Cardiac muscle cell (in vitro differentiated cells and primary cell): Measurements from ENCODE around the gene SSU72. TPM values are rescaled to one million over a fixed set of nuclear protein-coding genes. Genes with fewer than 3 reads are reported as not detected.

Experiments used
- DNase-seq, 2 donors: peaks; one replicate each; pipeline versions ENCODE4 v3.0.0 to v3.0.0-alpha.2; 2010 to 2017; ENCODE audit warnings: low read depth in 1 of 2, low spot score in 1 of 2
- H3K27ac ChIP-seq: fragments of 200-600 bp; sonication (generic); 2 replicates; pipeline ENCODE4 v1.5.1; 2016
- H3K27me3 ChIP-seq: fragments of 200-600 bp; sonication (generic); 2 replicates; pipeline ENCODE4 v1.6.0; 2016; ENCODE audit warnings: control low read depth
- H3K36me3 ChIP-seq: fragments of 200-600 bp; sonication (generic); 2 replicates; pipeline ENCODE4 v1.5.1; 2016; ENCODE audit warnings: control low read depth
- H3K4me1 ChIP-seq: fragments of 200-600 bp; sonication (generic); 2 replicates; pipeline ENCODE4 v1.8.1; 2017; ENCODE audit warnings: low read depth, mild to moderate bottlenecking, mixed run types
- H3K4me3 ChIP-seq: fragments of 200-600 bp; sonication (generic); 2 replicates; pipeline ENCODE4 v1.5.1; 2016; ENCODE audit warnings: mild to moderate bottlenecking
- H3K9me3 ChIP-seq: fragments of 200-600 bp; sonication (generic); 2 replicates; pipeline ENCODE4 v1.5.1; 2017; ENCODE audit warnings: low read depth, mild to moderate bottlenecking, control low read depth
- polyA plus RNA-seq: library from polyadenylated mRNA; unstranded; fragments of >200 nt; fragmentation: Nextera tagmentation; extraction: Ambion mirVana; gene quantifications from 2 replicates; pipeline ENCODE4 v1.2.1, GENCODE V29; 2016
- total RNA-seq: library from RNA; depleted of rRNA; stranded (reverse); fragments of >200 nt; gene quantifications from 2 replicates; pipeline ENCODE4 v1.2.3, GENCODE V29; 2016
- TF ChIP-seq, protein P1 (sequence below): IDR thresholded peaks from 2 replicates; pipeline ENCODE4 v1.5.1; 2012; ENCODE audit warnings: low read depth, mild to moderate bottlenecking, low read length

SSU72 gene
- total and polyA plus RNA-seq, 2 experiments from 2014 or later = 97.3 to 202 TPM

DNA sequence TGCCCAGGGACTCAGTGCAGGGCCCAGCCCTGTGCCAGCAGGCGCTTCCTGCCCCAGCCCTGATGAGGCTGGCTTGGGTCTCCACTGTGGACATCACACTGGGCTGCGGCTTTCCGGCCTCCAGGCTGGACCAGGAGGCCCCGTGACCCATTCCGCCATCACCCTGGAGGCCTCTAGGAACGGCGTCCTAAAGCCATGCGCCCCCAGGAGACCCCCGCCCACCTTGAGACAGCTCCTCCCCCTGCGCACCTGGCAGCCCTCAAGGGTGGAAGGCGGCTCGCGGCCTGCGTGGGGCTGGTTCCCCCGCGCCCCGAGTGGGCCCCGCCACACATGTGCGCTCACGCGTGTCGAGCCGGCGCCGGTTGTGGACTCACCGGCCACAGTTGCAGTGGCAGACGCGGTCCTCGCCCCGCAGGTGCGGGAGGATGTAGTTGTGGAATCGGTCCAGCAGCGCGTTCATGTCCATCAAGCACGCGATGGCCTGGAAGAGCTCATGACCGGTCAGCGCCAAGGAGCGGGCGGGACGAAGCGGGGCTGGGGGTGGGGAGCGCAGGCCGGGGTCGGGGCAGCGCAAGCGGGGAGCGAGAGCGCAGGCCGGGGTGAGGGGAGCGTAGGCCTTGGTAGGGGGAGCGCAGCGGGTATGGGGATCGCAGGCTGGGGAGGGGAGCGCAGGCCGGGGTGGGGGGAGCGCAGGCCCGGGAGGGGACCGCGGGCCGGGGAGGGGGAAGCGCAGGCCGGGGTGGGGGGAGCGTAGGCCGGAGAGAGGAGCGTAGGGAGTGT, 35.2 kb downstream of the SSU72 start:
- peak overlapping the region; percentile 34 for H3K27ac ChIP-seq

DNA sequence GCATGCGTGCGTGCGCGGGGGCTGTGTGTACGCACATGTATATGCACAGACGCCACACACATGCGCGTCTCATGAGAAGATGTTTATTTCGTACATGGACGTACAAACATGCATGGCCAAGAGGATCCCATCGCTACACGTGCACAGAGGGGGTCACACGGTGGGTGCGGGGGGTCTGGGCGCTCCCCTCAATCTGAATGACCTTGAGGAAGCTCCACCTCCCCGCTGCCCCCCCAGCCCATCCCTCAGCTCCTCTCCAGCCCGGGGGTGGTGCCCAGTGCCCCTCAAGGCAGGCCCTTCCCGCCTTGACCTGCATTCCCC, 35.7 kb downstream of the SSU72 start:
- Histone ChIP-seq H3K9me3 (no peaks in the 10 kb centered on the region), H3K27me3 (no peaks in the 10 kb centered on the region), H3K36me3 (peaks cover 6% of the 10 kb centered on the region), H3K4me1 (peaks cover 15% of the 10 kb centered on the region), H3K27ac (no peak overlapping the region), H3K4me3 (peak overlapping the region; percentile 76)
- DNase-seq = no peak
- TF ChIP-seq, protein P1, sequence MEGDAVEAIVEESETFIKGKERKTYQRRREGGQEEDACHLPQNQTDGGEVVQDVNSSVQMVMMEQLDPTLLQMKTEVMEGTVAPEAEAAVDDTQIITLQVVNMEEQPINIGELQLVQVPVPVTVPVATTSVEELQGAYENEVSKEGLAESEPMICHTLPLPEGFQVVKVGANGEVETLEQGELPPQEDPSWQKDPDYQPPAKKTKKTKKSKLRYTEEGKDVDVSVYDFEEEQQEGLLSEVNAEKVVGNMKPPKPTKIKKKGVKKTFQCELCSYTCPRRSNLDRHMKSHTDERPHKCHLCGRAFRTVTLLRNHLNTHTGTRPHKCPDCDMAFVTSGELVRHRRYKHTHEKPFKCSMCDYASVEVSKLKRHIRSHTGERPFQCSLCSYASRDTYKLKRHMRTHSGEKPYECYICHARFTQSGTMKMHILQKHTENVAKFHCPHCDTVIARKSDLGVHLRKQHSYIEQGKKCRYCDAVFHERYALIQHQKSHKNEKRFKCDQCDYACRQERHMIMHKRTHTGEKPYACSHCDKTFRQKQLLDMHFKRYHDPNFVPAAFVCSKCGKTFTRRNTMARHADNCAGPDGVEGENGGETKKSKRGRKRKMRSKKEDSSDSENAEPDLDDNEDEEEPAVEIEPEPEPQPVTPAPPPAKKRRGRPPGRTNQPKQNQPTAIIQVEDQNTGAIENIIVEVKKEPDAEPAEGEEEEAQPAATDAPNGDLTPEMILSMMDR = no peak

More for the DNA sequence above, 35.2 kb downstream of the SSU72 start:
- Histone ChIP-seq H3K27me3 (no peaks in the 10 kb centered on the region), H3K9me3 (no peaks in the 10 kb centered on the region), H3K4me1 (peaks cover 12% of the 10 kb centered on the region), H3K36me3 (peaks cover 6% of the 10 kb centered on the region), H3K4me3 (peak overlapping the region; percentile 76)
- TF ChIP-seq, protein P1 = no peak
- peak; percentile 56 to 79 for DNase-seq

DNA sequence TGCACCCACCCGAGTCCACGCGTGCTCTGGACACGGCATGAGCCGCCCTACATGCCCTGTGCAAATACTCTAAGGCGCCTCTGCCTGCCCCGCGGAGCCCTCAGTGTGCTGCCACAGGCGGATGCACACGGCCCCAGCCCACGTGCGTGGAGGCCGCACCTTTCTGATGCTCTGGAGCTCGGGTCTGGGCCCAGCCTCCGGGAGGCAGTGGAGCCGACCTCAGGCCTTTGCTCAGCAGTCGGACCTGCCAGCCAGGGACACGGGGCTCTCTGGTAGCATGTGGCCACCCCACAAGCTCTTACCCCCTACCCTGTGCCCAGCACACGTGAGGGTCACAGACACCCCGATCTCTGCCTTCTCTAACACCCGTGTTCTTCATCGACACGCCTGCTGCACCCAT, 36.3 kb downstream of the SSU72 start:
- no peak overlapping the region for H3K4me3 ChIP-seq
- no peak overlapping the region for H3K27ac ChIP-seq
- TF ChIP-seq, protein P1 = no peak
- no peak for DNase-seq
- H3K9me3 ChIP-seq = no peaks in the 10 kb centered on the region
- peaks cover 18% of the 10 kb centered on the region for H3K4me1 ChIP-seq
- H3K36me3 ChIP-seq = peaks cover 6% of the 10 kb centered on the region
- H3K27me3 ChIP-seq = no peaks in the 10 kb centered on the region

DNA sequence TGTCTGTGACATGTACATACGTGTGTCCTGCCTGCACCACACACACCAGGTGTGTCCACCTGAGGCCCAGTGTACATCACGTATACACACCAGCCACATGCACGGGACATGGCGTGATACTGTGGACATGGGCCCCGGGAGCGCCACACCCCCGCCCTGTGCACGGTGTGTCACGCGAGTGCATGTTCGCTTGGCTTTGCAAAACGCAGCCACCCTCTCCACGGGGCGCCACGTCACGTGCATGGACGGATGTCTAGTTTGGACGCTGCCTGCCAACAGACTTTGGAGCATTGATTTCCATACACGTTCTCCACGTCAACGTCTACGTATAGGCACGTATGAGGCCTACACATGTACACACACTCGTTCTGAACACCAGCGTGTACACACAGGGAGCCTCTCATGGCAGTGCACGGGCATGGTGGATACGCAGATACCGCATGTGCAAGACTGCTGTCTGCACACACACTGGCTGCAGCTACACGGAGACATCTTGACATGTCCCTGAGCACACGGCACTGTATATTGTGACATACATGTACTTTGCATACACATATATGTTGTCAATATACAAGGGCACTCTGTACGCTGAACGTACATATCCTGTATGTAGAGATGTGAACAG, 36.9 kb downstream of the SSU72 start:
- H3K36me3 ChIP-seq = peaks cover 6% of the 10 kb centered on the region
- TF ChIP-seq, protein P1 = no peak
- no peaks in the 10 kb centered on the region for H3K9me3 ChIP-seq
- H3K27ac ChIP-seq = no peak overlapping the region
- H3K4me1 ChIP-seq = peaks cover 22% of the 10 kb centered on the region
- DNase-seq = no peak
- no peak overlapping the region for H3K4me3 ChIP-seq
- no peaks in the 10 kb centered on the region for H3K27me3 ChIP-seq

DNA sequence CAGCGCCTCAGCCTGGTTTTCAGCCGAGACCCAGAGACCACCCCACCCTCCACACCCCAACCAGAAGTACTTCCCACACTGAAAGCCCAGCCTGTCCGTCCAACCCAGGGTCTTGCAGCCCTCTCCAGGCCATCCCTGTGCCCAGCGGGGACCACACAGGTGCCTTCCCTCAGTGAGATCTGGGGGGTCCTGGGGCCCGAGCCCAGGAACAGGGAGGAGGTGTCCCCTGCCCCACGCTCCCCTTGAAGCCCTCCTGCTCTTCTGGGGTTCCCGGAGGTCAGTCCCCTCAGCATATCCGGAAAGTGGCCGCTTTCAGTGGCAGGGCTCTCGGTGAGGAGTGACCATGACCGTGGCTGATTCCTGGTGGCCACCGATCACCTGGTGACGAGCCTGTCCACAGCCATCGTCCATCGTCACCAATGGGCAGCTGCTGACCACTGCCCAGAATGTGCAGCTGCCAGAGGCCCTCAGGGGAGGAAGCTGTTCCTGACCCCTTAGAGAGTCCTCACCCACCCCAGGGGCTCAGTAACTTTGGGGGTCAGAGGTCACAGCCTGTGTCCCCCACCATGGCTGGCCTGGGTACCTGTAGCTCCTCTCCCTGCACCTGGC, 37.6 kb downstream of the SSU72 start:
- TF ChIP-seq, protein P1 = no peak
- H3K4me3 ChIP-seq = no peak overlapping the region
- peaks cover 6% of the 10 kb centered on the region for H3K36me3 ChIP-seq
- H3K27me3 ChIP-seq = no peaks in the 10 kb centered on the region
- H3K9me3 ChIP-seq = no peaks in the 10 kb centered on the region
- peaks cover 22% of the 10 kb centered on the region for H3K4me1 ChIP-seq
- peak overlapping the region; percentile 82 for H3K27ac ChIP-seq
- no peak for DNase-seq
